HL-60 (cell line): Measurements from ENCODE around the gene MAPRE2.

Experiments
- CTCF ChIP-seq: IDR thresholded peaks from one replicate; pipeline ENCODE4 v1.5.1; 2011; ENCODE audit warnings: low read length, control low read depth, inconsistent platforms; ENCODE audit not compliant: insufficient read depth
- POLR2AphosphoS5 ChIP-seq: IDR thresholded peaks from 2 replicates; pipeline ENCODE4 v1.6.1; 2012; ENCODE audit warnings: low read depth

- TF ChIP-seq CTCF (no peak), POLR2AphosphoS5 (no peak)
These were observed 71.5 kb downstream of the MAPRE2 start for GRCh38 chr18:35112696-35113095.
